ENCODE data around the gene CSRNP3. TPM values are rescaled to one million over a fixed set of nuclear protein-coding genes. Genes with fewer than 3 reads are reported as not detected.

Gene CSRNP3
- total RNA-seq, 2 donors from 2014 or later, result 3.0 to 4.7 TPM

DNA sequence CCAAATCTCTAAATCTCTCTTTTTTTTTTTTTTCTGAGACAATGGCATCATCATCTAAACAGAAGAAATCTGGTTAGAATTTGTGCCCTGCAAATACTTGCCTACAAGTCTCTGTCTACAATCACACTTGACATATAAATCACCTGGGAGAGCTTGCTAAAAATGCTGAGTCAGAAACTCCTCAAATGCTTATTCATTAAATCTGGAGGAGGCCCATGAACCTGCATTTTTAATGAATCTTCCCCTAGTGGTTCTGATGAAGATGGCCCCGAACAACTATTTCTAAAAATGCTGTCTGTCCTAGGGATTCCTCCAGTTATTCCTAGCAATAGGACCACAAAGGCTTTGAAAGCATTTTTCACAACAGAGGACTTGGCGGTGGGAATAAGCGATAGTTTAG lies 1.6 kb upstream of the CSRNP3 start:
- ATAC-seq, result no peak
- DNase-seq, result no peak
- intact Hi-C loops (cut with DNase I), result no loop called here

DNA sequence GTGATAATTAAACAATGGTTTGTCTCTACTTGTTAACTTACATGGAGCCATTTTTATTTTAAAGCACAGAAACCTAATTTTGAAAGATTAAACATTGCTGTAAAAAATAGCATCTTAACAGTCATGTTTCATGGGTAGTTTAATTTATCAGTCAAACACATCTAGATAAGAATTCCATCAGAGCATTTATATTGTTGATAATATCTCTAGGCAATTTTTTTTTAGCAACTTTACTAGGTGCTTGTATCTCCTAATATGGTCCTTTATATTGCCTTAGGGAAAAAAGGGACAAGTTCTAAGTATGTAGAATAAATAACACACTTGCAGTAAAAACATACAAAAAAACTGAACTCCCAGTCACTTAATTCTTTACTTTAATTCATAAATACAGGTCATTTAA lies 863 bp downstream of the CSRNP3 start:
- intact Hi-C loops (cut with DNase I), result loop anchor here in 1 of 2 donors (10.0 kb wide), 1 partner anchor 104 kb away; no protein-coding TSS in a partner anchor
- DNase-seq, result no peak
- no peak for ATAC-seq

DNA sequence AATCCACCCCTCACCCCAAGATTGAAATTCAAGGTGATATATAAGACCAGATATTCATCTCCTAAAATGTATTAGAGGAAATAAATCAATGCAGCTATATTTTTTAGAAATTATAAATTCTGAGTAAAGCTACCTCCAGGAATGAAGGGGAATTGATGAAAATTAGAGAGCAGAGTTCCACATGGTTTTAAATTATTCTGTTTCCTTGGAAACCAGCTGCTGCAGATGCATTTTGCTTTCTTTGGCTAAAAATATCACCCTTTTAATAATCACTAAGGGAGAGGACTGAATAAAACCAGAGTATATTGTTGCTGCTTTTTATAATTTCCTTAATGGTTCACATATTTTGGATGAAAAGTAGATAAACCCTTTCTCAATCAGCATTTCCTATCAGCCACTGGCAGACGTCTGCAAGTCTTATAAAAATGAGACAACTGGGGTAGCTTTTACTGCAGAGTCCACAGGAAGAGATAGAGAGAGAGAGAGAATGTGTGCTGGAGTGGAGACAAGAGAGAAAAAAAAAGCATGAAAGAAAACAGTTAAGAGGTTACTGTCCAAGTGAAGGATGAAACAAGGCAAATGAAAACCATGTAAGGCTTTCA lies 2.0 kb downstream of the CSRNP3 start:
- DNase-seq (no peak), ATAC-seq (peak in 1 of 2 donors; percentile 43)
- intact Hi-C loops (cut with DNase I), result loop anchor here in 1 of 2 donors (10.0 kb wide), 1 partner anchor 103 kb away; no protein-coding TSS in a partner anchor

DNA sequence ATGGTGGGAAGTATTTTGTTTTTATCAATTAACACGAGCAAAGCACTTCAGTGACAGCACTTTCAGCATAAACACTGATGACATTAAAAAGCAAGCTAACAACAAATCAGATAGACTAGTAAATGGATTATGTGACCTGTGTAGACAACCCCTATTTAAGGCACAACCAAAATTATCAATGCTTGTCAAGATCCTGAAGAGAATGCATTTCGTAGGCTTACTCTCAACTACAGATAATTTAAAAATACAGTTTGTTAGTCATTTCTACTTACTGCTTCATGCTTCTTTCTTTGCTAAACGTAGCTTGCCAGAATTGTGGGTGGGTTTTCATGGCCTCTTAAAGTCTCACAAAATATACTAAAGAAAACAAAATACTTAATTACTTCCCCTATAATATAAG lies 3.4 kb downstream of the CSRNP3 start:
- DNase-seq (no peak), ATAC-seq (no peak)
- intact Hi-C loops (cut with DNase I), result loop anchor here in 1 of 2 donors (10.0 kb wide), 1 partner anchor 102 kb away; no protein-coding TSS in a partner anchor

DNA sequence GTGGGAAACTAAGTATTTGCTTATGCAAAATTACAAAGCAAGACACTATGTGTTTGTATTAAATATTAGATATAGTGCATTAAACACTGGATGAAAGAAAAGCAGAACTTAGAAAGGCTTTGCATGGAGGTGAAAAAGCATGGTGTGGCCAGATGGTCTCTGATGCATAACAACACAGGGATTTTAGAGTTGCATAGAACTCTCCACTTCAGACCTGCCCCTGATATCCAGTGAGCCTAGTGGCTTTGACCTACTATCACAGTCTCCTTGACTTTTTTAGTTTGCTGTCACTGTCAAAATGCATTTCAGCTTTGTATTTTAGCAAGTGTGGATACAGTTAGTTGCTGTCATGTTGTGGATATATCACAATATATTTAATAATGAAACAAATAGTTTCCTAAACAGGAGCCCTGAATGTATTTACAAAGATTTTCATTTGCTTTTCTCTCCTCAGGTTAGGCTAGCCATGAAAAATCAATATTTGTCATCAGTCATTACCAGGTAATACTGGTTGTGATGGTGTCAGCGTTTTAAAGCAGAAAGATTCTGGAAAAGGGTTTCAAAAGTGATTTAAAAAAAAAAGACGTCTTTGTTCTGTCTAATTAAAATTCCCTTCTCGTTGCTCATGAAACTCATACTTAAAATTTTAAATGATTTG lies 5.2 kb downstream of the CSRNP3 start:
- ATAC-seq, result no peak
- intact Hi-C loops (cut with DNase I), result loop anchor here in 1 of 2 donors (10.0 kb wide), 1 partner anchor 100 kb away; no protein-coding TSS in a partner anchor

DNA sequence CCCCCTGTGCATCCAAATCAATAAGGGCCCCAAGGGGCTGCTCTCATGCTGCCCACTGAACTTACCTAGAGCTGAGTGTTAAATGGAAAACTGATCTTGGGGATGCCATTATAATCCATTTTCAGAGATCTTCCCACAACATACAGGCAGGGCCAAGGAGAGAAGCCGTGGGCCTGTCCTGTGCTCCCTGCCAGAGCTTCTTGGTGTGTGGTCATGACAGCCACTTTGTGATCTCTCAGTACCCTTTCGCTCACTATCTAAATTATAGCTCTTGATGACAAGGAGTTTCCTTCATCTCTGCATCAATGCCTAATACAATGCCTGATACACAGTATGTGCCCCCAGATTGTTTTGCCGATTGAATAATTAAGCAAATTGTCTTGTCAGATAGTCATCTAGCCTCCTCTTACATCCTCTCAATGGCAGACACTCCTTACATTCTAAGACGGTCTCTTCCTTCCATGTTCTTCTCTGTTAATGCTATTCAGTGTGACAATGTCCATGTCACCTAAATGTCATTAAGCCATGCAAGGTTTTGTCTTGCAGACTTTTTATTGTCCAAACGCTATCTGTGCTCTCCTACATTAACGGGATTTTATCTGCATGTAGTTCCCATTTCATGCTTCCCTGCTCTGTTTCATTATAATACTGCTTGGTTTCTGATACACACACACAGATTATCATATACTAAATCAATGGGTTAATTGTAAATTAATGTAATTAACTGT lies 5.9 kb downstream of the CSRNP3 start:
- intact Hi-C loops (cut with DNase I), result loop anchor here in 1 of 2 donors (10.0 kb wide), 1 partner anchor 99 kb away; no protein-coding TSS in a partner anchor
- DNase-seq (no peak), ATAC-seq (no peak)

More for the DNA sequence above, 5.2 kb downstream of the CSRNP3 start:
- DNase-seq, result no peak

DNA sequence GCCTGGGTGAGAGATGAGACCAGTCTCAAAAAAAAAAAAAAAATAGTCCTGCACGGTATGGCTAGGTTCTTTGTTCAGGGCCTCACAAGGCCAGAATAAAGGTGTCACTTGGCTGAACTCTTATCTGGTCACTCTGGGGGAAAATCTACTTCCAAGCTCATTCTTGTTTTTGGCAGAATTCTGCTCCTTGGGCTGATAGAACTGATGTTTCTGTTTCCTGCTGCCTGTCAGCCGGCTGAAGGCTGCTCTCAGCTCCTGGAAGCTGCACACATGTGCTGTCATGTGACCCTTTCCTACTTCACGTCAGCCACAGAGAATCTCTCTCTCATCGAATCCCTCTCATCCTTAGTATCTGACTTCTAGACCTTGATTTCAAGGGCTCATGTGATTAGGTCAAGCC lies 10.4 kb downstream of the CSRNP3 start:
- intact Hi-C loops (cut with DNase I), result loop anchor here in 1 of 2 donors (10.0 kb wide), 1 partner anchor 95 kb away; no protein-coding TSS in a partner anchor
- ATAC-seq (no peak), DNase-seq (no peak)

DNA sequence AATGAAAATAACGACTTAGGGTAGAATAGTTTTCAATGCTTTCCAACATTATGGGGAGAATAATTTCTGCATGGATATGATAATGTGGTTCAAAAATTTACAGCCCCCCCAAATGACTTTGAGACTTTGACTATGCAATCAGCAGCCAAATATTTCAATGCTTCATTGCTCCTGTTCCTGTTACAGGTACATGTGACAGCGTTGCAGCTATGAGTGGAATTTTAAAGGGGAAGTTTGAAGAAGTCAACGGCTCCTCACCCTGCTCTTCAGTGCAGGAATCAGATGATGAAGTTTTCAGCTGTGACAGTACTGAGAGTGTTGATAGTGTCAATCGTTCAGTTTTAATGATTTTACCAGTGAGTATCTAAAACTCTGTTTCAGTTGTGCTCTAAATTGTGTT lies 25.1 kb downstream of the CSRNP3 start:
- intact Hi-C loops (cut with DNase I), result no loop called here
- DNase-seq (no peak), ATAC-seq (no peak)

DNA sequence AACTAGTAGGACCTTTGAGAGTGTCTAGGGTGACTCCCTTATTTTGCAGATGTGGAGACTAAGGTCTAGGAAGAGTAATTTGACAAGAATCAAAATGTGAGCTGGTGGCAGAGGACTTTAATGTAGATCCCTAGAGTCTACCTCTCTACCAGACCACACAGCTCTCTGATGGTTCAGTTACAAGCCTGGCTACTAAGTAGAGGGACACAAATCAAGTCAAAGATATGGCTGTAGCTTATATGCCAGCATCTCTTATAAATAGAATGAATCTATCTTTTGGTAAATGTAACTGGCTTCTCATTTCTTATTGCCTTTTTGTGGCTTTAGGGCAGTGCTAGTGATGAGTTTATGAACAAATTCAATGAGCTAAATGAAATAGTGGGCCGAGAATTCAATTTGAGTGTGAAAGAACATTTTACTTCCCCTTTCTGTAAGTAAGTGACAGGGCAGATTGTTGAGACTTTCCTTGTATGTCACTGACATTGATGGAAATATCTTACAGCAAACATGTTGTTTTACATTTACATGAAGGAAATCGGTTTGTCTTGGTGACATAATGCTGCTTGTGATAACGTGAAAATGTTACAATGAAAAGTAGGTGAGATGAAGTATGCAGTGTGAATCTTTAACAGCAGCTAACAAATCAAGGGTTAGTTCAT lies 28.3 kb downstream of the CSRNP3 start:
- ATAC-seq (no peak), DNase-seq (no peak)
- intact Hi-C loops (cut with DNase I), result no loop called here

DNA sequence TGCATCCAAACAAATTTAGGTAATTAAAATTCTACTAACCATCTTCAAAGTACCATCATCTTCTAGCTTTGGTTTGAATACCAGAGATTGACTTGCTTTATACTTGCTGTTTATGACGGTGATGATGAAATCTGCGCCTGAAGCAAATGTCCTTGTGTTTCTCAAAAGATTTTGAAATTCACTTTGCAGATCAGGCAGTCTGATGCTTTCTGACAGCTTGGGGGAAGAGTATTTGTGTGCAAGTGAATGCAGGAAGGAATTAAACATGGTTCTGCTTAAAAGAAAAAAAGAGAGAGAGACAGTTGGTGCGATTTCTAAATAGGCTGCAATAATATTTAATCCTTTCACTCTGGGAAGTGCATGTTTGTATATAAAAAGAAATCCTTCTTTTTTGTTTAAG lies 29.6 kb downstream of the CSRNP3 start:
- no peak for DNase-seq
- no peak for ATAC-seq
- intact Hi-C loops (cut with DNase I), result no loop called here

DNA sequence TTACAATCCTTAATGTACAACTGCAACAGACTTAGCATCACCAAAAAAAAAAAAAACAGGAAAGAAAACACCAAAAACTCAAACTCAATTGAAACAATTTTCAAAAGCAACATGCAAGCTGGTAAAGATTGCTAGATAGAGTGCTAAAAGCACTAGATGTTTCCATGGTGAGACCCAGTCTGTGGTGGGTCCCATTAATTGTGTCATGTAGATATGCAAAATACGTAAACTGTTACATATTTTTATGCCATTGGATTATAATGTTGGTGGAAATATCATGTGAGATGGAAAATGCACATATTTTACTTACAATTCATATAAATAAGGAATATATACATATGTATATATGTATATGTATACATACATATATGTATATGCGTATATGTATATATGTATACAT lies 30.5 kb downstream of the CSRNP3 start:
- no peak for ATAC-seq
- intact Hi-C loops (cut with DNase I), result no loop called here
- no peak for DNase-seq

DNA sequence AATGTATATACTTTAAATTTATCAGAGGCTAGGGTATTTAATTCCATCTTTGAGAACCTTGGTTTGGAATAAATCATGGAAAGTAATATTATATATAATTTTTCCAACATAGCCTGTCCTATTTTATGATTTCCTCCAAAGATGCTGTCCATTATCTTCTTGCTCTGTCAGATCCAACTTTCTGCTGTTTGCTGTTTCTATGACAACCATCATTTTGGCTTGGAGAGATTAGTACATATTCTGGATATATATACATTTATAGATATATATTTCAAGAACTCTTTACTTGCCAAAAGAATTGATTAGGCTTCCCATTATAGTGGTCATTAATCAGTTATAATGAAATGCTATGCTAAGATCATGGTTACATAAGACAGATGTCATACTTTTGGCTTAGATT lies 31.3 kb downstream of the CSRNP3 start:
- DNase-seq (no peak), ATAC-seq (no peak)
- intact Hi-C loops (cut with DNase I), result no loop called here

DNA sequence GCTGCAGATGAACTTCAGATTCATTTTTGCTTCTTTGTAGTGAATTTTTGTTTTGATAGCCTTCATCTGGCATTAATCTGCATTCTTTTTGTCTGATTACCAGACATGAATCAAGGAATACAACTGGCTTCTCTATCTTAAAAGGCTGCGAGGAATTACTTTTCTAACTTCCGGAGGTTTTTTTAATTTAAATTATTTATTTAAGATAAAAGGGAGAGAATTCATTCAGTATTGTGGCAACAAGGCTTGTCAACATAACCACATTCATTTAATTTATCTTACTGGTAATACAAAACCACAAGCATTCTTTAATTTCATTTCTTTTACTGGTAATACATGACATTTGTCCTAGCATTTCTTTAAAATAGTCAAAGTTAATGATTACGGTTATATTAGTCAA lies 36.0 kb downstream of the CSRNP3 start:
- no peak for DNase-seq
- intact Hi-C loops (cut with DNase I), result no loop called here
- no peak for ATAC-seq

DNA sequence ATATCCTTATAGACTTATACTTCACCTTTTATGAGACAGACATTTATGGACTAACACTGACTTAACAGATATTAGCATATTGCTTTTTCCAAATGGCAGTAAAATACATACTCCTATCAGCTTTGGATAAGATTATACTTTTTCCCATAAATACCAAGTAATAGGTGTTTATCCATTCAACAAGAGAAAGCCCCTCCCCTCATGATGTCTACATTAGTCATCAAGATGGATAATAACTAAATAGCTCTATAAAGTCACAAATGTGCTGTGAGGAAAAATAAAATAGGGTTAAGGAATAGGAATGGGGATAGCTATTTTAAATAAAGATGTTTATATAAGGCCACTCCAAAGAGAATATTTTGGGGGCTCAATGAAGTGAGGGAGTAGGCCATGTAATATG lies 39.4 kb downstream of the CSRNP3 start:
- no peak for DNase-seq
- no peak for ATAC-seq
- intact Hi-C loops (cut with DNase I), result no loop called here

DNA sequence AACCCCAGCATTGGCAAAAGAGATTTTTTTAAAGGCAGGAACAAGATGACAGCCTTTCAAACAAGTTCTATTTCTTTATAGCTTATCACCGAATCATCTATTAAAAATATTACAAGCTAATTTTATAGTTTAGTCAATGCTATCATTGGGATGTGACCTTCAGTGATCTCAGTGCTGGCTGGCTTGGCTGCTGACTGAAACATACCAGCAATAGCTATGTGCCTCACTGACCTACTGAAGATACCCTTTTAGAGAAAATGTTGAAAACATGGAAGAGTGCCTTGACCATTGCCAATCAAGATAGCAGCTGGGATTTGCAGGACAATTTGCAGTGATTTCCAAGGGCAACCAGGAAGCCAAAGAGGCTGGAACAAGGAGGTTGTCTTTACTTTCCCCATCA lies 44.0 kb downstream of the CSRNP3 start:
- intact Hi-C loops (cut with DNase I), result no loop called here
- DNase-seq (no peak), ATAC-seq (no peak)

DNA sequence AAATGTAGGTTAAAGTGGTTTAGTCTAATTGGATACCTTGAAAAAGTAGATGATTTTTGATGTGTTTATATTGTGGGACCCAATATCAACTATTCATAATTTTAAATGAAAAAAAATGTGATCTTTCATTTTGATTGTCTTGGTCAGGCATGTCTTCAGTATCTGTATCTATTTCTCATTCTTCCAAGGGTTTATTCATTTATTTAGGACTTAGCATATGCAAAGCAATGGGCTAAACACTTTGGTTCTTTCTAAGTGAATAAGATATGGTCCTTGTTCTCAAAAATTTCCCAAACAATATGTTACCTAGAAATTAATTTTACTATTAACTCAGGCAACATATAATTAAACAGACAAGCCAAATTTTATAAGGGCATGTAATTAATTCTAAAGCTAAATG lies 49.1 kb downstream of the CSRNP3 start:
- ATAC-seq (no peak), DNase-seq (no peak)
- intact Hi-C loops (cut with DNase I), result no loop called here

DNA sequence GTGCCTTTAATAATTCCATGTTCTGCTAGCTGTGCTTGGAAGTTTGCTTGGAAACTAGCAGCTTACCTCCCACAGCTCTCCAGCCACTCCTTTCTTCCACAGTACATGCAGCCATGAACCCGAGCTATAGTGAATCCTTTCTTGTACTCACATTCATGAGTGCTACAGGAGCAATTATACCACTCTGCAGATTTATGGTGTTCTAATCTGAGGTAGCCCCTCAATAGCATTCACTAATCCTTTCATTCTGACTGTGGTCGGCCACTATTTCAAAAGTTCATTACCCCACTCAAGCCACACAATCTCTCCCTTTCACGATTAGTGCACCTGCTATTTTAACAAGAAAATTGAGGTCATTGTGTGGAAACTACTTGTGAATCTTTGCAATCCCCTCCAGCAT lies 53.2 kb downstream of the CSRNP3 start:
- ATAC-seq, result no peak
- no peak for DNase-seq
- intact Hi-C loops (cut with DNase I), result no loop called here

DNA sequence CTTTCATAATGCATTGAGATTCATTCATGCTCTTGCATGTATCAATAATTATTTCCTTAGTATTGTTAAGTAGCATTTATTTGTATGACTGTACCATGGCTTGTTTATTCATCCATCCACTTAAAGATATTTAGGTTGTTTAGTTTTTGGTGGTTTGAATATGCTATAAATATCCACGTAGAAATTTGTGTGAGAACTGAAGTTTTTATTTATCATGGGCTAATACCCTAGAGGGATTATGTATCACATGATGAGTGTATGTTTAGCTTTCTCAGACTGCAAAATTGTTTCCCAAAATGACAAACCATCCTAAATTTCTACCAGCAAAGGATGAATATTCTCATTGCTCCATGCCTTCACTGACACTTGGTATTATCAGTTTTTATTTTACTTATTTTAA lies 55.2 kb downstream of the CSRNP3 start:
- DNase-seq (no peak), ATAC-seq (no peak)
- intact Hi-C loops (cut with DNase I), result no loop called here

DNA sequence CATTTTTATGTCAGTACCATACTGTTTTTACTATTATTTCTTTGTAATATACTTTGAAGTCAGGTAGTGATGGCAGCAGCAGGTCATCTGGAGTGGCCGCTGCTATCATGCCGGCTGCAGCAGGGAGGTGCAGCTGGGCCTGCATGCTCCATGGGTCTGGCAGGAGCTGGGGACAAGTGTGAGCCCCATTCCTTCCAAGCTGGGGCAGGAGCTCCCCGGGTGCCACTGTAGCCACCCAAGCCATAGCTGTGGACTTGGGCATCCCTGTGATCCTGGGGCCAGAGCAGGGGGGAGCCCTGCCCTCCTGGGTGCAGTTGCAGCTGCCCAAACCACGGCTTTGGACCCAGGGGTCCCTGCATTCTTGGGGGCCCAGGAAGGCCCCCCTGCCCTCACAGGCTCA lies 59.2 kb downstream of the CSRNP3 start:
- no peak for DNase-seq
- intact Hi-C loops (cut with DNase I), result no loop called here
- no peak for ATAC-seq

DNA sequence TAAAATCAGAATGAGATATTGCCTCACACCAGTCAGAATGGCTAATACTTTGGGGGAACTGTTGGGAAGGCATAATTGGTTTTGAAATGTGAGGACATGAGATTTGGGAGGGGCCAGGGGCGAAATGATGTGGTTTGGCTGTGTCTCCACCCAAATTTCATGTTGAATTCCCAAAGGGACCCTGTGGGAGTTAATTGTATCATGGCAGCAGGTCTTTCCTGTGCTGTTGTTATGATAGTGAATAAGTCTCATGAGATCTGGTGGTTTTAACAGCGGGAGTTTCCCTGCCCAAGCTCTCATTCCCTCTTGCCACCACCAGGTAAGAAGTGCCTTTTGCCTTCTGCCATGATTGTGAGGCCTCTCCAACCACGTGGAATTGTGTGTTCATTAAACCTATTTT lies 59.6 kb downstream of the CSRNP3 start:
- DNase-seq (no peak), ATAC-seq (no peak)
- intact Hi-C loops (cut with DNase I), result no loop called here
